Sigmoid colon (tissue), 7 donors: Measurements from ENCODE around the gene TEDC1. TPM values are rescaled to one million over a fixed set of nuclear protein-coding genes. Genes with fewer than 3 reads are reported as not detected.
A peak's percentile ranks its signal among the peaks of the same experiment; 100 is the strongest.

Experiments used
- DNase-seq: peaks from one replicate; pipeline ENCODE4 v3.0.0-alpha.2; 2019
- H3K27ac ChIP-seq, 4 donors: fragments of 200-600 bp; sonication (generic); one replicate each; pipeline ENCODE4 v1.5.1; 2016 to 2019; ENCODE audit warnings: mild to moderate bottlenecking in 1 of 4
- H3K27me3 ChIP-seq, 3 donors: fragments of 200-600 bp; sonication (generic); one replicate each; pipeline ENCODE4 v1.5.1; 2019; ENCODE audit warnings: mild to moderate bottlenecking in 1 of 3
- H3K36me3 ChIP-seq, 4 donors: fragments of 200-600 bp; sonication (generic); one replicate each; pipeline ENCODE4 v1.5.1; 2016 to 2019
- H3K4me1 ChIP-seq, 4 donors: fragments of 200-600 bp; sonication (generic); one replicate each; pipeline ENCODE4 v1.5.1; 2017 to 2019
- H3K4me3 ChIP-seq, 4 donors: fragments of 200-600 bp; sonication (generic); one replicate each; pipeline ENCODE4 v1.5.1; 2017 to 2019; ENCODE audit warnings: mild to moderate bottlenecking in 2 of 4, moderate library complexity in 1 of 4
- H3K9me3 ChIP-seq, 4 donors: fragments of 200-600 bp in 3 of 4; sonication (generic) in 3 of 4; one replicate each; pipeline versions ENCODE4 v1.5.1 to v1.6.1; 2013 to 2019
- CTCF ChIP-seq, 4 experiments: fragments of 450-650 bp in 3 of 4; fragments of 200-600 bp in 1 of 4; IDR thresholded peaks; one replicate each; pipeline ENCODE4 v1.5.1; 2016 to 2019; ENCODE audit warnings: antibody characterized with exemption in 4 of 4, mild to moderate bottlenecking in 3 of 4, moderate library complexity in 2 of 4
- EP300 ChIP-seq, 4 donors: sonication (generic); formaldehyde crosslinking; IDR thresholded peaks; one replicate each; pipeline ENCODE4 v1.6.1; 2017; ENCODE audit warnings: antibody characterized with exemption in 4 of 4
- POLR2A ChIP-seq, 2 donors: fragments of 450-650 bp; IDR thresholded peaks; one replicate each; pipeline ENCODE4 v1.6.1; 2016; ENCODE audit warnings: antibody characterized with exemption in 2 of 2, mild to moderate bottlenecking in 2 of 2, moderate library complexity in 2 of 2
- POLR2AphosphoS5 ChIP-seq, 4 donors: sonication (generic); formaldehyde crosslinking; IDR thresholded peaks; one replicate each; pipeline ENCODE4 v1.6.1; 2017; ENCODE audit warnings: antibody characterized with exemption in 4 of 4
- WGBS, 2 donors: extraction: QIAGEN DNeasy Blood & Tissue Kit; methylation state at CpG; one replicate each; pipeline ENCODE4 v1.1.7; 2013; 5-methylcytosine and 5-hydroxymethylcytosine counted together
- intact Hi-C: fragments of 100-400 bp; cut with DNase I; formaldehyde crosslinking; loops from one replicate; pipeline ENCODE4 v1.15.1; 2023
- polyA plus RNA-seq, 3 donors: library from polyadenylated mRNA; stranded (reverse); fragments of 200-250 nt; gene quantifications; one replicate each; pipeline ENCODE4 v1.2.3, GENCODE V29; 2013
- total RNA-seq, 4 donors: library from RNA; depleted of rRNA; stranded (reverse); fragments of >200 nt; gene quantifications; one replicate each; pipeline ENCODE4 v1.1.0, GENCODE V29; 2016
- donor health status: healthy with polysubstance abuse.
- donor health status: Bipolar disorder and iron deficiency.
- donor health status: healthy.

The TEDC1 gene
- total and polyA plus RNA-seq, 7 donors: 0.16 to 36.0 (median 5.2) TPM

- Histone ChIP-seq H3K4me3 (peak overlapping the region in 1 of 4 donors; percentile 64), H3K4me1 (peaks cover 0 to 38% (median 32%) of the 10 kb centered on the region in 4 donors), H3K9me3 (no peaks in the 10 kb centered on the region), H3K27me3 (peaks cover 0 to 21% (median 19%) of the 10 kb centered on the region in 3 donors), H3K27ac (no peak overlapping the region), H3K36me3 (no peaks in the 10 kb centered on the region)
- no peak for DNase-seq
- 15 to 27% methylated on average over 63 of the region's 63 CpGs for WGBS, 2 donors
- intact Hi-C loops: loop anchor here (5.0 to 10.0 kb wide), 3 partner anchors 55 to 325 kb away; partner anchors contain the start of gene CRIP2
- TF ChIP-seq CTCF (IDR thresholded peaks at IDR 0.05) (no peak), POLR2AphosphoS5 (IDR thresholded peaks at IDR 0.05) (no peak), POLR2A (IDR thresholded peaks at IDR 0.05) (no peak), EP300 (IDR thresholded peaks at IDR 0.05) (no peak)
Observed at GRCh38 chr14:105529569-105530284, 38.7 kb downstream of the TEDC1 start.

- H3K4me3 ChIP-seq: no peak overlapping the region
- WGBS, 2 donors: 50 to 75% methylated on average over 19 of the region's 19 CpGs
- H3K36me3 ChIP-seq: no peaks in the 10 kb centered on the region
- H3K4me1 ChIP-seq: peaks cover 0 to 38% (median 32%) of the 10 kb centered on the region in 4 donors
- H3K27me3 ChIP-seq: peaks cover 0 to 21% (median 19%) of the 10 kb centered on the region in 3 donors
- H3K9me3 ChIP-seq: no peaks in the 10 kb centered on the region
- no peak for TF ChIP-seq POLR2A (IDR thresholded peaks at IDR 0.05)
- TF ChIP-seq EP300 (IDR thresholded peaks at IDR 0.05): no peak
- no peak for TF ChIP-seq CTCF (IDR thresholded peaks at IDR 0.05)
- no peak for DNase-seq
- H3K27ac ChIP-seq: no peak overlapping the region
- intact Hi-C loops: no loop called here
Observed at GRCh38 chr14:105530285-105531087, 39.4 kb downstream of the TEDC1 start.

- TF ChIP-seq POLR2AphosphoS5 (IDR thresholded peaks at IDR 0.05) (no peak), EP300 (IDR thresholded peaks at IDR 0.05) (no peak), POLR2A (IDR thresholded peaks at IDR 0.05) (no peak), CTCF (IDR thresholded peaks at IDR 0.05) (no peak)
- 88 to 89% methylated on average over 30 of the region's 30 CpGs for WGBS, 2 donors
- Histone ChIP-seq H3K36me3 (no peaks in the 10 kb centered on the region), H3K27ac (no peak overlapping the region), H3K4me3 (no peak overlapping the region), H3K9me3 (no peaks in the 10 kb centered on the region), H3K27me3 (peaks cover 0 to 27% (median 27%) of the 10 kb centered on the region in 3 donors), H3K4me1 (peaks cover 0 to 33% (median 27%) of the 10 kb centered on the region in 4 donors)
- intact Hi-C loops: no loop called here
- peak; percentile 55 for DNase-seq
Observed at GRCh38 chr14:105531088-105531893, 40.2 kb downstream of the TEDC1 start.

GRCh38 chr14:105531894-105532623, 41.0 kb downstream of the TEDC1 start:
- TF ChIP-seq POLR2A (IDR thresholded peaks at IDR 0.05): no peak
- no peak for TF ChIP-seq CTCF (IDR thresholded peaks at IDR 0.05)
- TF ChIP-seq POLR2AphosphoS5 (IDR thresholded peaks at IDR 0.05): no peak
- no peak for TF ChIP-seq EP300 (IDR thresholded peaks at IDR 0.05)
- intact Hi-C loops: no loop called here
- 79 to 81% methylated on average over 19 of the region's 19 CpGs for WGBS, 2 donors
- Histone ChIP-seq H3K27me3 (peaks cover 0 to 29% (median 23%) of the 10 kb centered on the region in 3 donors), H3K36me3 (no peaks in the 10 kb centered on the region), H3K4me1 (peaks cover 0 to 27% (median 22%) of the 10 kb centered on the region in 4 donors), H3K9me3 (no peaks in the 10 kb centered on the region), H3K4me3 (no peak overlapping the region), H3K27ac (no peak overlapping the region)
- no peak for DNase-seq
